Measurements from ENCODE around the gene CELF2.

- TF ChIP-seq CTCF (IDR thresholded peaks at IDR 0.05; ENCODE audit: borderline replicate concordance, extremely low read depth, low read length, poor library complexity, severe bottlenecking) (no peak), EZH2 (IDR thresholded peaks at IDR 0.05; ENCODE audit: borderline replicate concordance, low read depth, low read length, severe bottlenecking) (no peak)
These were observed 200.7 kb downstream of the CELF2 start for GRCh38 chr10:11218395-11218794.

Data from DND-41 (cell line).